ENCODE results near the gene SIK2. TPM values are rescaled to one million over a fixed set of nuclear protein-coding genes. Genes with fewer than 3 reads are reported as not detected.

SIK2 gene
- 8.1 TPM for polyA plus RNA-seq (2013, experiment 1 of 2)
- 8.1 TPM for polyA plus RNA-seq (2013, experiment 2 of 2)

DNA sequence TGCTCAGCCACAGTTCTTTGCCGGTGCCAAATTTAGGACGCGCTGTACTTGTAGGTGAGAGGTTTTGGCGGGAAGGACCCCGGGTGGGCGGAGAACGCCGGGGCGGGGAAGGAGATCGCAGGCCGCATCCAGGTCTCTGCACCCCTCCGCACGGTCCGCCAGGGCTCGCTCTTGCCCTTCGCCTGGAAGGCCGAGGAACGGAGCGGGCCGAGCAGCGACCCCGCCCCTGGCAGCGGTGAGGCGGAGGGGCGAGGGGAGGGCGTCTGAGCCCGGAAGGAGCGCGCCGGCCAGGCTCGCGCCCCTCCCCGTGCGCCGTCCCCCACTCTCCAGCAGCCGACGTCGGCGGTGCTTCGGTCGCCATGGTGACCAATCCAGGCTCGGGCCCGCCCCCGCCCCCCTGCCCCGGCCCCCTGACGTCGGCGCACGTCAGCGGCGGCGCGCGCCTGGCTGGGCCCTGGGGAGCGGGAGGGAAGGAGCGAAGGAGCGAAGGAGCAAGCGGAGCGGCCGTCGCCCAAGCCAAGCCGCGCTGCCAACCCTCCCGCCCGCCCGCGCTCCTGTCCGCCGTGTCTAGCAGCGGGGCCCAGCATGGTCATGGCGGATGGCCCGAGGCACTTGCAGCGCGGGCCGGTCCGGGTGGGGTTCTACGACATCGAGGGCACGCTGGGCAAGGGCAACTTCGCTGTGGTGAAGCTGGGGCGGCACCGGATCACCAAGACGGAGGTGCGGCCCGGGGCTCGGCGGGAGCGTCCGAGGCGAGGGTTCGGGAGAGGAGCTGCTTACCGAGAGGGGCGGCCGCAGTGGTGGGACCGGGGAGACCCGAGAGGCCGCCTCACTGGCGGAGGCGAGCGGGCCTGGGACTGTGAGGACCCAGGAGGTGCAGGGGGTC is at the start of gene SIK2:
SIK2 (plus strand) TSS at position 471 of the 886 bp plus-strand sequence; CDS start at position 586, 115 bp downstream.
- Histone ChIP-seq H3K27me3 (ENCODE audit: control insufficient read depth in 1 of 2, insufficient read depth in 1 of 2, low read length in 2 of 2) (no peaks in the 10 kb centered on the region), H3K4ac (ENCODE audit: low read depth in 1 of 2, low read length in 2 of 2) (peak within 1 kb of the TSS; percentile 75 to 96), H3K4me3 (ENCODE audit: insufficient read depth in 1 of 2, low read depth in 1 of 2, low read length in 2 of 2) (peak within 1 kb of the TSS; percentile 85 to 96), H4K8ac (ENCODE audit: low read length) (peak within 1 kb of the TSS; percentile 54), H3K4me1 (ENCODE audit: control insufficient read depth, insufficient read depth, low read depth, low read length) (peaks cover 3% of the 10 kb centered on the region), H3K23ac (ENCODE audit: low read length in 2 of 2) (peak within 1 kb of the TSS; percentile 37 to 99), H3K9me3 (ENCODE audit: control insufficient read depth, low read length) (no peaks in the 10 kb centered on the region), H3K4me2 (ENCODE audit: low read length, poor library complexity, severe bottlenecking) (peak within 1 kb of the TSS; percentile 98), H3K14ac (ENCODE audit: low read length in 2 of 2) (peak within 1 kb of the TSS in 1 of 2 experiments; percentile 95), H4K91ac (ENCODE audit: low read length) (peak within 1 kb of the TSS; percentile 70), H2BK120ac (ENCODE audit: low read depth, low read length) (peak within 1 kb of the TSS; percentile 71), H2AFZ (ENCODE audit: low read depth, low read length) (peak within 1 kb of the TSS; percentile 81), H3K36me3 (ENCODE audit: control insufficient read depth in 1 of 2, insufficient read depth in 2 of 2, low read depth in 1 of 2, low read length in 2 of 2) (no peaks in the 10 kb centered on the region), H3K27ac (ENCODE audit: low read length, poor library complexity, severe bottlenecking) (peak within 1 kb of the TSS; percentile 15), H3K9ac (ENCODE audit: low read length) (peak within 1 kb of the TSS; percentile 97), H2AK5ac (ENCODE audit: low read length, severe bottlenecking) (no peak within 1 kb of the TSS), H2BK12ac (ENCODE audit: low read length in 2 of 2) (peak within 1 kb of the TSS in 1 of 2 experiments; percentile 86), H2BK15ac (ENCODE audit: low read depth, poor library complexity, severe bottlenecking) (peak within 1 kb of the TSS; percentile 67), H3K18ac (ENCODE audit: low read depth in 1 of 2, low read length in 2 of 2) (peak within 1 kb of the TSS; percentile 80 to 100), H3K79me1 (replicated peaks; ENCODE audit: low read length, poor library complexity, severe bottlenecking) (no peaks in the 10 kb centered on the region), H2BK5ac (ENCODE audit: low read depth, low read length, poor library complexity, severe bottlenecking) (peak within 1 kb of the TSS; percentile 24)
- DNase-seq, result peak; percentile 95
- under 1% methylated on average over 68 of the region's 100 CpGs for WGBS

DNA sequence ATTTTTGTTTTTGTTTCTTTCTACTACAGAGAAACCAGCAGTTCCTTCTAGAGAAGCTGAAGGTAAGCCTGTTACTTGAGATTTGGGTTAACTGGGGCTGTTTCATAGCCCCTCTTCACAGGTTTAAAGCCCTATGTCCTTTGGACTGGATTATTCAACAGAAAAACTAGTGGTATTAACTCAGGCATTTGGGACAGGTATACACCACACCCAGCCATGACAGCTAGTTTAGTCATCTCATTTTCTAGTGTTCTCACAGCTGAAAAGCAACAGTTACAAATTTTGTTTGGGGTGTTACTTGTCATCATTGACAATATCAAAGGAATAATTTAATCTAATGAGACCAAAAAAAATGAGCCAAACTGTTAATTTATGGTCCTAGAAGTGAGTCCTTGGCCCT is 47.7 kb upstream of the SIK2 start:
- Histone ChIP-seq H3K9me3 (ENCODE audit: control insufficient read depth, low read length) (no peaks in the 10 kb centered on the region), H2BK15ac (ENCODE audit: low read depth, poor library complexity, severe bottlenecking) (no peak overlapping the region), H3K14ac (ENCODE audit: low read length in 2 of 2) (no peak overlapping the region), H2BK120ac (ENCODE audit: low read depth, low read length) (no peak overlapping the region), H3K23ac (ENCODE audit: low read length in 2 of 2) (no peak overlapping the region), H3K27ac (ENCODE audit: low read length, poor library complexity, severe bottlenecking) (no peak overlapping the region), H2BK12ac (ENCODE audit: low read length in 2 of 2) (no peak overlapping the region), H4K8ac (ENCODE audit: low read length) (no peak overlapping the region), H3K18ac (ENCODE audit: low read depth in 1 of 2, low read length in 2 of 2) (no peak overlapping the region), H4K91ac (ENCODE audit: low read length) (no peak overlapping the region), H2BK5ac (ENCODE audit: low read depth, low read length, poor library complexity, severe bottlenecking) (no peak overlapping the region), H3K9ac (ENCODE audit: low read length) (no peak overlapping the region), H2AK5ac (ENCODE audit: low read length, severe bottlenecking) (no peak overlapping the region), H3K4me3 (ENCODE audit: insufficient read depth in 1 of 2, low read depth in 1 of 2, low read length in 2 of 2) (no peak overlapping the region), H3K4ac (ENCODE audit: low read depth in 1 of 2, low read length in 2 of 2) (no peak overlapping the region), H3K36me3 (ENCODE audit: control insufficient read depth in 1 of 2, insufficient read depth in 2 of 2, low read depth in 1 of 2, low read length in 2 of 2) (peaks cover 7 to 28% of the 10 kb centered on the region in 2 experiments), H3K79me1 (replicated peaks; ENCODE audit: low read length, poor library complexity, severe bottlenecking) (peaks cover 6% of the 10 kb centered on the region), H2AFZ (ENCODE audit: low read depth, low read length) (no peak overlapping the region), H3K4me1 (ENCODE audit: control insufficient read depth, insufficient read depth, low read depth, low read length) (peaks cover 4% of the 10 kb centered on the region), H3K27me3 (ENCODE audit: control insufficient read depth in 1 of 2, insufficient read depth in 1 of 2, low read length in 2 of 2) (no peaks in the 10 kb centered on the region), H3K4me2 (ENCODE audit: low read length, poor library complexity, severe bottlenecking) (no peak overlapping the region)
- no peak for DNase-seq

DNA sequence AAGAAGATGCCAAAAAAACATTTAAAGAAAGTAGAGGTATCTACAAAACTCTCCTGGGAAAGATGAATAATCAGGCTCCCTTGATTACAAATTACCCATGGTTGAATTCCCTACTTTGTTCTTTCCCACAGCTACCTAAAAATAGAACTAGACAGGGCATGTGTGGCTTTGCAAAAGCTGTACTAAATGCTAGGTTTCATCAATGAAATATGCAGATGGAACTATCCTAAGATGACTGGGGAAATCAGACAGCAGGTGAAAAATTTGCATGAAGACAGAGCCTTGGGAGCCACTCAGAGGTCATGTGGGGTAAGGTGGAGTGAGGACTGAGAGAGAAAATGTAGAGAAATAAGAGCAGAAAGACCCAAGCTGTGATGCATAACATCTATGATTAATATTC is 47.0 kb upstream of the SIK2 start:
- Histone ChIP-seq H3K14ac (ENCODE audit: low read length in 2 of 2) (no peak overlapping the region), H3K27ac (ENCODE audit: low read length, poor library complexity, severe bottlenecking) (peak overlapping the region; percentile 4), H2BK15ac (ENCODE audit: low read depth, poor library complexity, severe bottlenecking) (no peak overlapping the region), H3K23ac (ENCODE audit: low read length in 2 of 2) (no peak overlapping the region), H3K27me3 (ENCODE audit: control insufficient read depth in 1 of 2, insufficient read depth in 1 of 2, low read length in 2 of 2) (no peaks in the 10 kb centered on the region), H2AK5ac (ENCODE audit: low read length, severe bottlenecking) (peak overlapping the region; percentile 26), H3K4me3 (ENCODE audit: insufficient read depth in 1 of 2, low read depth in 1 of 2, low read length in 2 of 2) (no peak overlapping the region), H2AFZ (ENCODE audit: low read depth, low read length) (no peak overlapping the region), H4K91ac (ENCODE audit: low read length) (no peak overlapping the region), H3K79me1 (replicated peaks; ENCODE audit: low read length, poor library complexity, severe bottlenecking) (peaks cover 10% of the 10 kb centered on the region), H3K18ac (ENCODE audit: low read depth in 1 of 2, low read length in 2 of 2) (no peak overlapping the region), H3K9me3 (ENCODE audit: control insufficient read depth, low read length) (no peaks in the 10 kb centered on the region), H3K4me2 (ENCODE audit: low read length, poor library complexity, severe bottlenecking) (no peak overlapping the region), H2BK12ac (ENCODE audit: low read length in 2 of 2) (no peak overlapping the region), H2BK120ac (ENCODE audit: low read depth, low read length) (no peak overlapping the region), H3K36me3 (ENCODE audit: control insufficient read depth in 1 of 2, insufficient read depth in 2 of 2, low read depth in 1 of 2, low read length in 2 of 2) (peaks cover 13 to 27% of the 10 kb centered on the region in 2 experiments), H3K4ac (ENCODE audit: low read depth in 1 of 2, low read length in 2 of 2) (no peak overlapping the region), H3K4me1 (ENCODE audit: control insufficient read depth, insufficient read depth, low read depth, low read length) (peaks cover 4% of the 10 kb centered on the region), H4K8ac (ENCODE audit: low read length) (no peak overlapping the region), H3K9ac (ENCODE audit: low read length) (no peak overlapping the region), H2BK5ac (ENCODE audit: low read depth, low read length, poor library complexity, severe bottlenecking) (no peak overlapping the region)
- DNase-seq, result no peak

DNA sequence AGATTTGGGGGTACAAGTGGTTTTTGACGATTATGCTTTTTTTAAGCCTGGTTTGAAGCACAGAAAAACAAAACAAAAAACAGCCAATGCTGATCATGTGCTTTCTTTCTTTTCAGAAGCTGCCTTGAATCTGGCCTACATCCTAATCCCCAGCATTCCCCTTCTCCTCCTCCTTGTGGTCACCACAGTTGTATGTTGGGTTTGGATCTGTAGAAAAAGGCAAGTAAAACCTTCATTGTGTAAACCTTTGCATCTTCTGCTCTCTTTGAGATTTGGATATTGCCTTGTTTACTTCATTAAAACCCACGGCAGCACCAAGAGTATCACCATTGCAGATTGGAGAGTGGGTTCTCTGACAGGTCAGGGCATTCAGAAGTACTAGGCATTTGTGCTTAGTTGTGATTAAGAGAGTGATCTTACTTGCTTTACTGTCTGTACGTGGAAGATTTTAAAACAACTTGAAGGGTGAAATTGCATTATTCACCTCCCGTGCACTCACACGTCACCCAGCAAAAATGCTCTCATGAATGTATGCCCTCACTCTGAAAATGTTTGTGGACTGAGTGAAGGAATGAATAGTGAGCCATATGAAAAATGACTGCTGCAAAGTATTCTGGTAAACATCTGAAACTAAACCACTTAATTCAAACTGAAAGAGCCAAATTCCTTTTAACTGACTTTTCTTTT is 44.7 kb upstream of the SIK2 start:
- H3K4me1 ChIP-seq (ENCODE audit: control insufficient read depth, insufficient read depth, low read depth, low read length), result peaks cover 9% of the 10 kb centered on the region
- H2BK15ac ChIP-seq (ENCODE audit: low read depth, poor library complexity, severe bottlenecking), result no peak overlapping the region
- H2BK12ac ChIP-seq (ENCODE audit: low read length in 2 of 2), result no peak overlapping the region
- no peak overlapping the region for H3K23ac ChIP-seq (ENCODE audit: low read length in 2 of 2)
- H2BK5ac ChIP-seq (ENCODE audit: low read depth, low read length, poor library complexity, severe bottlenecking), result peak overlapping the region; percentile 12
- no peak overlapping the region for H2BK120ac ChIP-seq (ENCODE audit: low read depth, low read length)
- H3K4ac ChIP-seq (ENCODE audit: low read depth in 1 of 2, low read length in 2 of 2), result no peak overlapping the region
- peak overlapping the region; percentile 84 for H3K9ac ChIP-seq (ENCODE audit: low read length)
- H2AK5ac ChIP-seq (ENCODE audit: low read length, severe bottlenecking), result no peak overlapping the region
- H3K9me3 ChIP-seq (ENCODE audit: control insufficient read depth, low read length), result no peaks in the 10 kb centered on the region
- peak overlapping the region; percentile 91 for H3K27ac ChIP-seq (ENCODE audit: low read length, poor library complexity, severe bottlenecking)
- peak overlapping the region; percentile 16 to 34 for H3K18ac ChIP-seq (ENCODE audit: low read depth in 1 of 2, low read length in 2 of 2)
- H3K14ac ChIP-seq (ENCODE audit: low read length in 2 of 2), result no peak overlapping the region
- no peak overlapping the region for H4K91ac ChIP-seq (ENCODE audit: low read length)
- peak; percentile 94 for DNase-seq
- H3K4me2 ChIP-seq (ENCODE audit: low read length, poor library complexity, severe bottlenecking), result no peak overlapping the region
- H3K27me3 ChIP-seq (ENCODE audit: control insufficient read depth in 1 of 2, insufficient read depth in 1 of 2, low read length in 2 of 2), result no peaks in the 10 kb centered on the region
- H3K36me3 ChIP-seq (ENCODE audit: control insufficient read depth in 1 of 2, insufficient read depth in 2 of 2, low read depth in 1 of 2, low read length in 2 of 2), result peaks cover 13 to 21% of the 10 kb centered on the region in 2 experiments
- peak overlapping the region in 1 of 2 experiments; percentile 25 for H3K4me3 ChIP-seq (ENCODE audit: insufficient read depth in 1 of 2, low read depth in 1 of 2, low read length in 2 of 2)
- H3K79me1 ChIP-seq (replicated peaks; ENCODE audit: low read length, poor library complexity, severe bottlenecking), result peaks cover 8% of the 10 kb centered on the region
- WGBS, result 50% methylated on average over 2 of the region's 5 CpGs
- H4K8ac ChIP-seq (ENCODE audit: low read length), result no peak overlapping the region
- no peak overlapping the region for H2AFZ ChIP-seq (ENCODE audit: low read depth, low read length)
